GM12873 (cell line): ENCODE measurements around the gene VDAC1.

Source experiments
- CTCF ChIP-seq: IDR thresholded peaks from 2 replicates; pipeline ENCODE4 v1.5.1; 2012; ENCODE audit warnings: low read depth, mild to moderate bottlenecking, moderate library complexity, low read length, control low read depth; ENCODE audit not compliant: insufficient read depth; ENCODE audit errors: missing control alignments

VDAC1 gene

GRCh38 chr5:134003817-134004625 is 754 bp downstream of the VDAC1 start:
- TF ChIP-seq CTCF: no peak

GRCh38 chr5:134003064-134003816 is 1.5 kb downstream of the VDAC1 start:
- TF ChIP-seq CTCF: no peak

GRCh38 chr5:134001938-134002731 is 2.6 kb downstream of the VDAC1 start:
- TF ChIP-seq CTCF: no peak

- no peak for TF ChIP-seq CTCF
Observed at GRCh38 chr5:134000696-134001453, 3.9 kb downstream of the VDAC1 start.

- no peak for TF ChIP-seq CTCF
Observed at GRCh38 chr5:134000091-134000511, 4.7 kb downstream of the VDAC1 start.

- TF ChIP-seq CTCF: no peak
Observed at GRCh38 chr5:133998807-133999206, 6.0 kb downstream of the VDAC1 start.
